SK-N-MC (cell line): ENCODE results near the gene PROK1.

Experiments
- DNase-seq: peaks from one replicate; pipeline ENCODE4 v3.0.0-alpha.2; 2011; ENCODE audit warnings: low read depth, low spot score
- H3K27ac ChIP-seq: fragments of 200-600 bp; sonication (generic); 2 replicates; pipeline ENCODE4 v1.5.1; 2016; ENCODE audit warnings: mixed run types
- H3K36me3 ChIP-seq: fragments of 200-600 bp; sonication (generic); 2 replicates; pipeline ENCODE4 v1.6.1; 2017; ENCODE audit warnings: antibody characterized with exemption, low read length, mixed read lengths; ENCODE audit not compliant: insufficient read depth
- H3K4me3 ChIP-seq: fragments of 200-600 bp; sonication (generic); 2 replicates; pipeline ENCODE4 v1.5.1; 2016
- H3K9ac ChIP-seq: fragments of 200-600 bp; sonication (generic); 2 replicates; pipeline ENCODE4 v1.8.0; 2017; ENCODE audit warnings: mixed run types, mixed read lengths; ENCODE audit not compliant: insufficient read length
- H3K9me3 ChIP-seq: fragments of 200-600 bp; sonication (generic); 2 replicates; pipeline ENCODE4 v1.6.1; 2017; ENCODE audit warnings: low read depth, mild to moderate bottlenecking, antibody characterized with exemption, low read length, moderate library complexity, mixed read lengths
- EZH2 ChIP-seq: fragments of 200-600 bp; sonication (generic); IDR thresholded peaks from one replicate; pipeline ENCODE4 v1.6.1; 2017; ENCODE audit warnings: antibody characterized with exemption
- FOXP2 ChIP-seq: optimal IDR thresholded peaks from 2 replicates; pipeline ENCODE3; 2011; ENCODE audit warnings: mild to moderate bottlenecking, moderate library complexity; ENCODE audit not compliant: insufficient read depth; ENCODE audit errors: extremely low read length, control extremely low read depth
- POLR2AphosphoS5 ChIP-seq: IDR thresholded peaks from 2 replicates; pipeline ENCODE4 v1.6.1; 2012; ENCODE audit warnings: mild to moderate bottlenecking, low read depth, low read length, borderline replicate concordance

Gene PROK1

DNA sequence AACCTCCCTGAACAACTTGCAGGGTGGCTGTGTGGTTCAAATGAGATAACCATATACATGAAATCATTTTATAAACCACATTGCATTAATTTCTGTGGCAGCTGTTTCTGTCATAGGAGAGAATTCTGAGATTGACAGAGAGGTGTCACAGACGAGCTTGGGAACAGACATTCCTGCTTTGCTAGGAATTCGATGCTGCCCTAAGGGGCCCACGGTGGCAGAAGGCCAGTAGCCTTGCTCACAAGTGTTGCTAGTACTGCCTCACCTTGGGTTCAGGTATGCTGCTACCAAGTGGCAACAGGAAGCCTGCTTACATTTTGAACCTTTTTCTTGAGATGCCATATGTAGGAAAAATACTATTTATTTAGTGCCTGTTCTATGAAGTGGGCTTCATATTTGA lies 54.6 kb downstream of the PROK1 start:
- Histone ChIP-seq H3K4me3 (no peak overlapping the region), H3K9me3 (no peaks in the 10 kb centered on the region), H3K36me3 (no peaks in the 10 kb centered on the region), H3K9ac (no peak overlapping the region), H3K27ac (no peak overlapping the region)
- DNase-seq = no peak
- TF ChIP-seq POLR2AphosphoS5 (no peak), EZH2 (no peak), FOXP2 (no peak)

DNA sequence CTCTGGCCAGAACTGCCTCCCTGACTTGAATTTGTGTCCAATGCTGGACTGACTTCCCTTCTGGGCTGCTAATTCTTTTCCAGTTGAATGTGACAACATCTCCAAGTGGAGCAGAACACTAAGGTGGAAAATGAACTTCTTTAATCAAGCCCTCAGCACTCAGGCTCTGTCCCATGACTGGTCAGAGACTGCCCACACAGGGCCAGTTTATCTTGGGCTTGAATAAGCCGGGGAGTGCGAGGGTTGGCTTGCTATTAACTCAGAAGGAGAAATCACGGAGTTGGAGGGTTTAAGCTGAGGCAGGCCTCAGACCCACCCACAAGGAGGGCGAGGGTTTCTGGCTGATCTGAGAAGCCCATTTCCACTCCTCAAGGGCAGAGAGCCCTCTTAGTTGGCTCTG lies 55.6 kb downstream of the PROK1 start:
- Histone ChIP-seq H3K4me3 (no peak overlapping the region), H3K9me3 (no peaks in the 10 kb centered on the region), H3K27ac (no peak overlapping the region), H3K36me3 (no peaks in the 10 kb centered on the region), H3K9ac (no peak overlapping the region)
- no peak for DNase-seq
- TF ChIP-seq FOXP2 (no peak), EZH2 (no peak)
